GM12878 (cell line): ENCODE measurements around the gene PRUNE2.

Source experiments
- CBX5 ChIP-seq: sonication (generic); IDR thresholded peaks from 2 replicates; pipeline ENCODE4 v1.6.1; 2016; ENCODE audit warnings: low read depth, moderate library complexity, mild to moderate bottlenecking, inconsistent platforms
- CTCF ChIP-seq, 3 experiments: IDR thresholded peaks in 2 of 3; conservative IDR thresholded peaks in 1 of 3; 2 replicates each; pipeline ENCODE4 v1.5.1; 2011; ENCODE audit warnings: low read depth in 3 of 3, low read length in 3 of 3, mild to moderate bottlenecking in 3 of 3, control low read depth in 2 of 3, moderate library complexity in 2 of 3, inconsistent platforms in 1 of 3, mixed read lengths in 1 of 3; ENCODE audit not compliant: control insufficient read depth in 2 of 3, insufficient read depth in 1 of 3; ENCODE audit errors: extremely low read depth in 1 of 3
- ETV6 ChIP-seq, 2 experiments: fragments of 450-650 bp in 1 of 2; IDR thresholded peaks in 1 of 2; conservative IDR thresholded peaks in 1 of 2; 2 replicates each; pipeline ENCODE4 v1.6.1; 2014; ENCODE audit warnings: antibody characterized with exemption in 1 of 2, borderline replicate concordance in 1 of 2, low read depth in 1 of 2, mild to moderate bottlenecking in 1 of 2, moderate library complexity in 1 of 2
- FOS ChIP-seq: IDR thresholded peaks from 3 replicates; pipeline ENCODE4 v1.6.1; 2011; ENCODE audit warnings: borderline replicate concordance; ENCODE audit not compliant: insufficient read length; ENCODE audit errors: extremely low read depth
- HDGF ChIP-seq: fragments of 450-650 bp; IDR thresholded peaks from 2 replicates; pipeline ENCODE4 v1.6.1; 2016; ENCODE audit warnings: antibody characterized with exemption
- KLF5 ChIP-seq: fragments of 450-650 bp; IDR thresholded peaks from 2 replicates; pipeline ENCODE4 v1.6.1; 2014; ENCODE audit warnings: mild to moderate bottlenecking; ENCODE audit not compliant: partially characterized antibody
- MYC ChIP-seq: IDR thresholded peaks from 2 replicates; pipeline ENCODE4 v1.6.1; 2011; ENCODE audit warnings: mild to moderate bottlenecking, low read length, moderate library complexity, inconsistent platforms; ENCODE audit not compliant: insufficient read depth, insufficient replicate concordance, insufficient read length, severe bottlenecking
- ZNF217 ChIP-seq: fragments of 450-650 bp; IDR thresholded peaks from 2 replicates; pipeline ENCODE4 v1.6.1; 2017; ENCODE audit warnings: antibody characterized with exemption, mild to moderate bottlenecking
- TF ChIP-seq, protein P1 (sequence below): IDR thresholded peaks from 2 replicates; pipeline ENCODE4 v1.6.1; 2012; ENCODE audit warnings: improper control_type of control experiment, low read depth, low read length; ENCODE audit not compliant: insufficient replicate concordance

DNA sequence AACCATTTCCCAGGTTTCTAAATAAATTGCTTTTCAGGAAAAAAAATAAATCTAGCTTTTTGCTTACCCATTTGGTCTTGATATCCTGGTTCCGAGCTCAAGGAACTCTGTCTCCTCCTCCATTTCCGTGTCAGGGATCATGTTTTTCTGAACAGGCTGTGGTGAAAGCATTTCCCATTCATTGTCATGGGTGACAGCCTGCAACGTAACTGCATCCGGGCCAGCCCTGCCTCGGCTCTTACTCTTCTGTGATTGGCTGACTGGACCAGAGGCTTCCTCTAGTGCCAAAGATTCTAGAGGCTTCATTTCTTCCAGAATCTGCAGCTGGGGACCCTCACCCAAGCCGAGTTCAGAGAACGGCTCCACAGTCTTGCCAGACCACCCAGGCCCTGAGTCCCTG, 202.6 kb downstream of the PRUNE2 start:
- no peak for TF ChIP-seq MYC
- no peak for TF ChIP-seq CTCF (IDR thresholded peaks at IDR 0.05 in 2 of 3, conservative IDR thresholded peaks at IDR 0.05 in 1 of 3; ENCODE audit: control insufficient read depth in 2 of 3, extremely low read depth in 1 of 3, insufficient read depth in 1 of 3, low read depth in 3 of 3, low read length in 3 of 3)
- TF ChIP-seq ETV6 (conservative IDR thresholded peaks at IDR 0.05 in 1 of 2, IDR thresholded peaks at IDR 0.05 in 1 of 2; ENCODE audit: borderline replicate concordance in 1 of 2, low read depth in 1 of 2), result no peak
- no peak for TF ChIP-seq ZNF217
- TF ChIP-seq KLF5, result no peak
- no peak for TF ChIP-seq FOS
- TF ChIP-seq, protein P1, sequence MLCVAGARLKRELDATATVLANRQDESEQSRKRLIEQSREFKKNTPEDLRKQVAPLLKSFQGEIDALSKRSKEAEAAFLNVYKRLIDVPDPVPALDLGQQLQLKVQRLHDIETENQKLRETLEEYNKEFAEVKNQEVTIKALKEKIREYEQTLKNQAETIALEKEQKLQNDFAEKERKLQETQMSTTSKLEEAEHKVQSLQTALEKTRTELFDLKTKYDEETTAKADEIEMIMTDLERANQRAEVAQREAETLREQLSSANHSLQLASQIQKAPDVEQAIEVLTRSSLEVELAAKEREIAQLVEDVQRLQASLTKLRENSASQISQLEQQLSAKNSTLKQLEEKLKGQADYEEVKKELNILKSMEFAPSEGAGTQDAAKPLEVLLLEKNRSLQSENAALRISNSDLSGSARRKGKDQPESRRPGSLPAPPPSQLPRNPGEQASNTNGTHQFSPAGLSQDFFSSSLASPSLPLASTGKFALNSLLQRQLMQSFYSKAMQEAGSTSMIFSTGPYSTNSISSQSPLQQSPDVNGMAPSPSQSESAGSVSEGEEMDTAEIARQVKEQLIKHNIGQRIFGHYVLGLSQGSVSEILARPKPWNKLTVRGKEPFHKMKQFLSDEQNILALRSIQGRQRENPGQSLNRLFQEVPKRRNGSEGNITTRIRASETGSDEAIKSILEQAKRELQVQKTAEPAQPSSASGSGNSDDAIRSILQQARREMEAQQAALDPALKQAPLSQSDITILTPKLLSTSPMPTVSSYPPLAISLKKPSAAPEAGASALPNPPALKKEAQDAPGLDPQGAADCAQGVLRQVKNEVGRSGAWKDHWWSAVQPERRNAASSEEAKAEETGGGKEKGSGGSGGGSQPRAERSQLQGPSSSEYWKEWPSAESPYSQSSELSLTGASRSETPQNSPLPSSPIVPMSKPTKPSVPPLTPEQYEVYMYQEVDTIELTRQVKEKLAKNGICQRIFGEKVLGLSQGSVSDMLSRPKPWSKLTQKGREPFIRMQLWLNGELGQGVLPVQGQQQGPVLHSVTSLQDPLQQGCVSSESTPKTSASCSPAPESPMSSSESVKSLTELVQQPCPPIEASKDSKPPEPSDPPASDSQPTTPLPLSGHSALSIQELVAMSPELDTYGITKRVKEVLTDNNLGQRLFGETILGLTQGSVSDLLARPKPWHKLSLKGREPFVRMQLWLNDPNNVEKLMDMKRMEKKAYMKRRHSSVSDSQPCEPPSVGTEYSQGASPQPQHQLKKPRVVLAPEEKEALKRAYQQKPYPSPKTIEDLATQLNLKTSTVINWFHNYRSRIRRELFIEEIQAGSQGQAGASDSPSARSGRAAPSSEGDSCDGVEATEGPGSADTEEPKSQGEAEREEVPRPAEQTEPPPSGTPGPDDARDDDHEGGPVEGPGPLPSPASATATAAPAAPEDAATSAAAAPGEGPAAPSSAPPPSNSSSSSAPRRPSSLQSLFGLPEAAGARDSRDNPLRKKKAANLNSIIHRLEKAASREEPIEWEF, result no peak
- no peak for TF ChIP-seq CBX5
- TF ChIP-seq HDGF, result no peak
